GM12874 (cell line): Measurements from ENCODE around the gene JKAMP.

ENCODE experiments used
- CTCF ChIP-seq: IDR thresholded peaks from 2 replicates; pipeline ENCODE4 v1.5.1; 2011; ENCODE audit warnings: low read depth, mild to moderate bottlenecking, control low read depth, low read length, moderate library complexity; ENCODE audit not compliant: insufficient read depth

Gene JKAMP

GRCh38 chr14:59529189-59529588 is 44.9 kb downstream of the JKAMP start:
- TF ChIP-seq CTCF = no peak

- no peak for TF ChIP-seq CTCF
Observed at GRCh38 chr14:59530349-59530748, 46.0 kb downstream of the JKAMP start.

- no peak for TF ChIP-seq CTCF
Observed at GRCh38 chr14:59532419-59532818, 48.1 kb downstream of the JKAMP start.

- TF ChIP-seq CTCF = no peak
Observed at GRCh38 chr14:59534361-59534987, 50.2 kb downstream of the JKAMP start.

GRCh38 chr14:59537476-59537875 is 53.2 kb downstream of the JKAMP start:
- no peak for TF ChIP-seq CTCF

GRCh38 chr14:59538936-59539335 is 54.6 kb downstream of the JKAMP start:
- TF ChIP-seq CTCF = no peak

GRCh38 chr14:59540852-59541251 is 56.5 kb downstream of the JKAMP start:
- TF ChIP-seq CTCF = no peak

- TF ChIP-seq CTCF = no peak
Observed at GRCh38 chr14:59541731-59542130, 57.4 kb downstream of the JKAMP start.
